GM10248 (cell line): ENCODE measurements around the gene PCDHGC3.

Source experiments
- CTCF ChIA-PET: fragments of 300-600 bp; sonication (Branson Sonifier 250); formaldehyde crosslinking; extraction: SDS; loops from one replicate; lab custom pipeline; 2021; ENCODE audit warnings: antibody characterized with exemption; lab: Yijun Ruan, JAX
- POLR2A ChIA-PET: fragments of 350-650 bp; sonication (Branson Sonifier 250); formaldehyde crosslinking; extraction: SDS; loops from one replicate; lab custom pipeline; 2020; ENCODE audit warnings: antibody characterized with exemption; lab: Yijun Ruan, JAX
- DNase-seq: peaks from one replicate; pipeline ENCODE4 v3.0.0; 2012; ENCODE audit errors: extremely low spot score
- CTCF ChIP-seq: IDR thresholded peaks from 2 replicates; pipeline ENCODE4 v1.5.1; 2012; ENCODE audit warnings: mild to moderate bottlenecking, low read depth; ENCODE audit errors: extremely low read depth, missing control alignments, control extremely low read depth

Gene PCDHGC3

GRCh38 chr5:141517880-141518617, 42.3 kb downstream of the PCDHGC3 start:
- no peak for DNase-seq
- ChIA-PET CTCF (interaction anchor here (0.8 to 14.8 kb wide), 7 partner anchors 11 to 197 kb away, joined by 3 to 174 read pairs (median 10); partner anchors contain the start of genes PCDHGA10, PCDHGA11, PCDHGB7 and PCDHGC3), POLR2A (interaction anchor here (0.6 kb wide), 2 partner anchors 8 to 892 kb away, joined by 5 to 10 read pairs; no protein-coding TSS in a partner anchor)

GRCh38 chr5:141518618-141519015, 42.9 kb downstream of the PCDHGC3 start:
- POLR2A ChIA-PET = interaction anchor here (0.5 kb wide), 1 partner anchor 23 kb away, joined by 4 read pairs; no protein-coding TSS in a partner anchor
- no peak for TF ChIP-seq CTCF
- no peak for DNase-seq
- CTCF ChIA-PET = interaction anchor here (0.8 to 14.8 kb wide), 6 partner anchors 11 to 198 kb away, joined by 3 to 174 read pairs (median 12); partner anchors contain the start of genes PCDHGA10, PCDHGA11, PCDHGB7 and PCDHGC3

More at GRCh38 chr5:141517880-141518617, 42.3 kb downstream of the PCDHGC3 start:
- TF ChIP-seq CTCF = no peak

- POLR2A ChIA-PET = no interaction called here
- CTCF ChIA-PET = interaction anchor here (1.0 to 11.2 kb wide), 8 partner anchors 10 to 112 kb away, joined by 3 to 214 read pairs (median 10); partner anchors contain the start of genes PCDHGA10, PCDHGA11, PCDHGB6 and PCDHGB7
- DNase-seq = no peak
- no peak for TF ChIP-seq CTCF
Observed at GRCh38 chr5:141519605-141520565, 44.1 kb downstream of the PCDHGC3 start.

GRCh38 chr5:141521244-141521781, 45.5 kb downstream of the PCDHGC3 start:
- DNase-seq = no peak
- ChIA-PET POLR2A (no interaction called here), CTCF (interaction anchor here (0.7 to 11.2 kb wide), 14 partner anchors 11 to 201 kb away, joined by 3 to 214 read pairs (median 12); partner anchors contain the start of genes PCDHGA10, PCDHGA11, PCDHGB6 and PCDHGB7)
- no peak for TF ChIP-seq CTCF

- no peak for DNase-seq
- no peak for TF ChIP-seq CTCF
- CTCF ChIA-PET = interaction anchor here (0.8 to 11.2 kb wide), 16 partner anchors 12 to 202 kb away, joined by 3 to 214 read pairs (median 12); partner anchors contain the start of genes PCDHGA10, PCDHGA11, PCDHGB7 and PCDHGC3
- POLR2A ChIA-PET = no interaction called here
Observed at GRCh38 chr5:141522301-141522700, 46.5 kb downstream of the PCDHGC3 start.
